HCT116 (cell line): ENCODE results near the gene GBX1. TPM values are rescaled to one million over a fixed set of nuclear protein-coding genes. Genes with fewer than 3 reads are reported as not detected.
A peak's percentile ranks its signal among the peaks of the same experiment; 100 is the strongest.

ENCODE experiments used
- ATAC-seq: fragments of 200-7000 bp; cut with Tn5 transposase; 2 replicates; pipeline ENCODE4 v1.9.1; 2020; ENCODE audit warnings: mild to moderate bottlenecking, moderate library complexity
- BruUV-seq: library from RNA; stranded (reverse); fragments of 400-500 nt; replicated peaks from 2 replicates; lab custom pipeline; 2021; lab: Mats Ljungman, UMichigan
- CTCF ChIA-PET: fragments of 300-600 bp; sonication (Branson Sonifier 250); formaldehyde crosslinking; loops from one replicate; lab custom pipeline; 2021; ENCODE audit warnings: antibody characterized with exemption; lab: Charles Lee
- POLR2A ChIA-PET: fragments of 300-600, 350-600 bp; sonication (Branson Sonifier 250); formaldehyde crosslinking; loops from one replicate; lab custom pipeline; 2021; ENCODE audit warnings: antibody characterized with exemption; lab: Charles Lee
- RAD21 ChIA-PET, 2 experiments: fragments of 300-600 bp; sonication (Branson Sonifier 250); formaldehyde crosslinking; loops; one replicate each; lab custom pipeline; 2023; ENCODE audit warnings: low total read pairs in 2 of 2; ENCODE audit not compliant: uncharacterized antibody in 2 of 2, unreplicated experiment in 2 of 2, low non-redundant PET in 1 of 2; lab: Charles Lee
- DNase-seq: peaks from one replicate; pipeline ENCODE4 v3.0.0-alpha.2; 2010; ENCODE audit warnings: low read depth, low spot score
- H2AFZ ChIP-seq: fragments of 200-600 bp; shearing (Covaris generic), sonication (generic); 2 replicates; pipeline ENCODE4 v1.6.1; 2017; ENCODE audit warnings: low read depth, mixed run types, mixed read lengths, antibody characterized with exemption, low read length; ENCODE audit not compliant: poor library complexity, severe bottlenecking
- H3K27ac ChIP-seq: 2 replicates; pipeline ENCODE4 v1.5.1; 2012; ENCODE audit warnings: low read depth, low read length
- H3K27me3 ChIP-seq: fragments of 200-600 bp; sonication (generic); 2 replicates; pipeline ENCODE4 v1.6.1; 2016; ENCODE audit warnings: mixed run types, low read length, mixed read lengths; ENCODE audit not compliant: insufficient read depth
- H3K36me3 ChIP-seq, 2 experiments: fragments of 200-500 bp in 1 of 2; fragments of 200-600 bp in 1 of 2; sonication (Bioruptor generic) in 1 of 2; sonication (generic) in 1 of 2; 2 replicates each; pipeline versions ENCODE4 v1.5.1 to v1.6.1; 2014 to 2016; ENCODE audit warnings: low read length in 2 of 2, inconsistent platforms in 1 of 2, mixed read lengths in 1 of 2, mixed run types in 1 of 2; ENCODE audit not compliant: insufficient read depth in 2 of 2, control insufficient read depth in 1 of 2
- H3K4me1 ChIP-seq, 2 experiments: fragments of 200-600 bp in 1 of 2; sonication (generic) in 1 of 2; 2 replicates each; pipeline versions ENCODE4 v1.5.1 to v1.6.1; 2012 to 2017; ENCODE audit warnings: low read length in 2 of 2, inconsistent platforms in 1 of 2, mild to moderate bottlenecking in 1 of 2, mixed read lengths in 1 of 2, mixed run types in 1 of 2, moderate library complexity in 1 of 2; ENCODE audit not compliant: insufficient read depth in 2 of 2, control insufficient read depth in 1 of 2
- H3K4me2 ChIP-seq: fragments of 200-600 bp; sonication (generic); 2 replicates; pipeline ENCODE4 v1.6.1; 2017; ENCODE audit warnings: mixed run types, low read length, mixed read lengths
- H3K4me3 ChIP-seq, 2 experiments: fragments of 200-600 bp in 1 of 2; sonication (generic) in 1 of 2; replicated peaks in 1 of 2; 2 replicates each; pipeline ENCODE4 v1.5.1; 2011 to 2016; ENCODE audit warnings: low read length in 2 of 2, control low read depth in 1 of 2, low read depth in 1 of 2, mild to moderate bottlenecking in 1 of 2, mixed read lengths in 1 of 2, mixed run types in 1 of 2
- H3K79me2 ChIP-seq: fragments of 200-600 bp; sonication (generic); 2 replicates; pipeline ENCODE4 v1.6.1; 2017; ENCODE audit warnings: mild to moderate bottlenecking, mixed run types, low read length, moderate library complexity, mixed read lengths; ENCODE audit not compliant: insufficient read depth
- H3K9ac ChIP-seq: fragments of 200-600 bp; sonication (generic); 2 replicates; pipeline ENCODE4 v1.6.1; 2016; ENCODE audit warnings: low read length, mixed read lengths
- H3K9me2 ChIP-seq: fragments of 200-600 bp; sonication (generic), shearing (Covaris generic); 2 replicates; pipeline ENCODE4 v1.6.1; 2017; ENCODE audit warnings: mixed run types, mild to moderate bottlenecking, moderate library complexity; ENCODE audit not compliant: insufficient read depth
- H3K9me3 ChIP-seq, 2 experiments: fragments of 200-500 bp in 1 of 2; fragments of 200-600 bp in 1 of 2; sonication (Bioruptor generic) in 1 of 2; sonication (generic) in 1 of 2; 2 replicates each; pipeline ENCODE4 v1.6.1; 2014 to 2017; ENCODE audit warnings: low read length in 2 of 2, mixed read lengths in 2 of 2, inconsistent platforms in 1 of 2, low read depth in 1 of 2, mild to moderate bottlenecking in 1 of 2, mixed run types in 1 of 2, moderate library complexity in 1 of 2; ENCODE audit not compliant: control insufficient read depth in 1 of 2, insufficient read depth in 1 of 2
- H4K20me1 ChIP-seq: fragments of 200-600 bp; sonication (generic), shearing (Covaris generic); 2 replicates; pipeline ENCODE4 v1.6.1; 2017; ENCODE audit warnings: mixed run types, mild to moderate bottlenecking, moderate library complexity; ENCODE audit not compliant: insufficient read depth
- ATF3 ChIP-seq: IDR thresholded peaks from 2 replicates; pipeline ENCODE4 v1.6.1; 2012
- CBX3 ChIP-seq: IDR thresholded peaks from 2 replicates; pipeline ENCODE4 v1.6.1; 2012; ENCODE audit warnings: low read depth
- CEBPB ChIP-seq: IDR thresholded peaks from 2 replicates; pipeline ENCODE4 v1.6.1; 2012; ENCODE audit warnings: low read depth
- EGR1 ChIP-seq: IDR thresholded peaks from 2 replicates; pipeline ENCODE4 v1.6.1; 2012; ENCODE audit warnings: low read depth
- ELF1 ChIP-seq: IDR thresholded peaks from 2 replicates; pipeline ENCODE4 v1.6.1; 2012; ENCODE audit warnings: low read depth, borderline replicate concordance
- EZH2 ChIP-seq: fragments of 200-600 bp; sonication (generic); IDR thresholded peaks from 2 replicates; pipeline ENCODE4 v1.6.1; 2017; ENCODE audit warnings: antibody characterized with exemption, mixed run types
- FOSL1 ChIP-seq: IDR thresholded peaks from 2 replicates; pipeline ENCODE4 v1.6.1; 2012; ENCODE audit warnings: low read depth
- JUND ChIP-seq: IDR thresholded peaks from 2 replicates; pipeline ENCODE4 v1.6.1; 2012
- RAD21 ChIP-seq: IDR thresholded peaks from 2 replicates; pipeline ENCODE4 v1.6.1; 2012; ENCODE audit warnings: low read depth, mild to moderate bottlenecking
- REST ChIP-seq: IDR thresholded peaks from 2 replicates; pipeline ENCODE4 v1.6.1; 2012; ENCODE audit warnings: low read depth
- SP1 ChIP-seq: IDR thresholded peaks from 2 replicates; pipeline ENCODE4 v1.6.1; 2012; ENCODE audit warnings: low read depth
- ZBTB33 ChIP-seq: IDR thresholded peaks from 2 replicates; pipeline ENCODE4 v1.6.1; 2011; ENCODE audit warnings: mild to moderate bottlenecking, low read length, moderate library complexity; ENCODE audit not compliant: insufficient replicate concordance; ENCODE audit errors: extremely low read depth
- ZFX ChIP-seq: fragments of 450-650 bp; IDR thresholded peaks from 2 replicates; pipeline ENCODE4 v1.6.1; 2017
- ZNF274 ChIP-seq: fragments of 200-500 bp; sonication (Bioruptor generic); IDR thresholded peaks from 2 replicates; pipeline ENCODE4 v1.6.1; 2014; ENCODE audit warnings: mild to moderate bottlenecking, low read depth, low read length, inconsistent platforms
- intact Hi-C: fragments of 100-400 bp; cut with micrococcal nuclease; formaldehyde crosslinking; loops from 2 replicates; pipeline ENCODE4 v1.10.0; 2022
- total RNA-seq: library from RNA; stranded (reverse); gene quantifications from one replicate; pipeline ENCODE4 v1.2.1, GENCODE V29; 2021; ENCODE audit not compliant: unreplicated experiment

GBX1 gene
- total RNA-seq, 1 experiment from 2014 or later: 0.86 TPM

- TF ChIP-seq ATF3 (no peak), SP1 (no peak), CEBPB (no peak), EGR1 (no peak), REST (no peak), ZNF274 (no peak), EZH2 (no peak), ZFX (no peak), RAD21 (no peak), ELF1 (no peak), FOSL1 (no peak), JUND (no peak), ZBTB33 (no peak), CBX3 (no peak)
- intact Hi-C loops: no loop called here
- peak overlapping the region; percentile 94 for H3K4me2 ChIP-seq
- POLR2A ChIA-PET: interaction anchor here (1.3 kb wide), 1 partner anchor 51 kb away, joined by 3 read pairs; no protein-coding TSS in a partner anchor
- H3K27ac ChIP-seq: no peak overlapping the region
- DNase-seq: no peak
- H3K4me3 ChIP-seq: peak overlapping the region; percentile 49 to 68
- CTCF ChIA-PET: interaction anchor here (1.4 kb wide), 1 partner anchor 56 kb away, joined by 5 read pairs; no protein-coding TSS in a partner anchor
- no peak for ATAC-seq
- H2AFZ ChIP-seq: no peak overlapping the region
- RAD21 ChIA-PET: interaction anchor here (0.6 to 0.7 kb wide), 2 partner anchors 82 to 285 kb away, joined by 3 to 10 read pairs; no protein-coding TSS in a partner anchor
- no peaks in the 10 kb centered on the region for H3K36me3 ChIP-seq
- no peaks in the 10 kb centered on the region for H3K27me3 ChIP-seq
- no peaks in the 10 kb centered on the region for H3K9me2 ChIP-seq
- H3K9me3 ChIP-seq: no peaks in the 10 kb centered on the region
- no TSS peak for BruUV-seq
- H3K9ac ChIP-seq: no peak overlapping the region
- H3K4me1 ChIP-seq: peaks cover 0 to 12% of the 10 kb centered on the region in 2 experiments; a peak in 2 of 4 replicates
- H4K20me1 ChIP-seq: no peaks in the 10 kb centered on the region
- no peaks in the 10 kb centered on the region for H3K79me2 ChIP-seq
Measured at GRCh38 chr7:151166629-151167196, 781 bp downstream of the GBX1 start.
